Gastroesophageal sphincter (tissue), 4 donors: ENCODE data around the gene ATP4A. TPM values are rescaled to one million over a fixed set of nuclear protein-coding genes. Genes with fewer than 3 reads are reported as not detected.
A peak's percentile ranks its signal among the peaks of the same experiment; 100 is the strongest.

Experiments used
- ATAC-seq: fragments of 150-250 bp; one replicate; pipeline ENCODE4 v1.9.1; 2016; ENCODE audit warnings: mild to moderate bottlenecking, moderate library complexity
- H3K27ac ChIP-seq, 4 donors: fragments of 200-600 bp; sonication (generic) in 3 of 4; 1 replicate in 3 of 4; 2 replicates in 1 of 4; pipeline ENCODE4 v1.5.1; 2016 to 2019
- H3K27me3 ChIP-seq: fragments of 200-600 bp; sonication (generic); one replicate; pipeline ENCODE4 v1.5.1; 2019
- H3K36me3 ChIP-seq, 2 donors: fragments of 200-600 bp; sonication (generic); one replicate each; pipeline ENCODE4 v1.5.1; 2019; ENCODE audit warnings: control low read depth in 1 of 2
- H3K4me1 ChIP-seq, 3 donors: fragments of 200-600 bp; sonication (generic); 1 replicate in 2 of 3; 2 replicates in 1 of 3; pipeline ENCODE4 v1.5.1; 2016 to 2019; ENCODE audit warnings: control low read depth in 2 of 3
- H3K4me3 ChIP-seq, 2 donors: fragments of 200-600 bp; sonication (generic); one replicate each; pipeline ENCODE4 v1.5.1; 2019; ENCODE audit warnings: mild to moderate bottlenecking in 1 of 2, moderate library complexity in 1 of 2
- H3K9me3 ChIP-seq, 3 donors: fragments of 200-600 bp; sonication (generic); one replicate each; pipeline ENCODE4 v1.5.1; 2017 to 2019; ENCODE audit warnings: control low read depth in 2 of 3
- CTCF ChIP-seq, 4 experiments: fragments of 200-600 bp in 2 of 4; fragments of 450-650 bp in 2 of 4; sonication (generic) in 1 of 4; IDR thresholded peaks; one replicate each; pipeline ENCODE4 v1.5.1; 2017 to 2019; ENCODE audit warnings: antibody characterized with exemption in 4 of 4, mild to moderate bottlenecking in 2 of 4, moderate library complexity in 2 of 4
- EP300 ChIP-seq: sonication (generic); formaldehyde crosslinking; IDR thresholded peaks from one replicate; pipeline ENCODE4 v1.6.1; 2017; ENCODE audit warnings: antibody characterized with exemption, mild to moderate bottlenecking
- POLR2A ChIP-seq, 2 donors: fragments of 450-650 bp; IDR thresholded peaks; one replicate each; pipeline ENCODE4 v1.6.1; 2017; ENCODE audit warnings: antibody characterized with exemption in 2 of 2, mild to moderate bottlenecking in 2 of 2, moderate library complexity in 1 of 2
- POLR2AphosphoS5 ChIP-seq: sonication (generic); formaldehyde crosslinking; IDR thresholded peaks from one replicate; pipeline ENCODE4 v1.6.1; 2017; ENCODE audit warnings: antibody characterized with exemption
- WGBS, 2 donors: methylation state at CpG; one replicate each; pipeline ENCODE4 v1.1.5; 2018; ENCODE audit warnings: low coverage in 1 of 2; 5-methylcytosine and 5-hydroxymethylcytosine counted together
- total RNA-seq, 4 donors: library from RNA; depleted of rRNA; stranded (reverse); fragments of >200 nt; gene quantifications; one replicate each; pipeline ENCODE4 v1.1.0, GENCODE V29; 2016

The ATP4A gene
- not detected for total RNA-seq

- TF ChIP-seq POLR2AphosphoS5 (no peak), POLR2A (IDR thresholded peaks at IDR 0.05) (no peak), CTCF (IDR thresholded peaks at IDR 0.05) (no peak), EP300 (no peak)
- Histone ChIP-seq H3K27ac (no peak within 1 kb of the TSS), H3K27me3 (peaks cover 72% of the 10 kb centered on the region), H3K4me1 (peaks cover 0 to 5% (median 3%) of the 10 kb centered on the region in 3 donors), H3K9me3 (peaks cover 0 to 4% (median 0%) of the 10 kb centered on the region in 3 donors), H3K4me3 (no peak within 1 kb of the TSS), H3K36me3 (no peaks in the 10 kb centered on the region)
- WGBS, 2 donors, result 41% methylated on average over 3 of the region's 15 CpGs; no CpG with 5 or more reads in 1 of the 2 donors
- no peak for ATAC-seq
Measured at GRCh38 chr19:35563207-35563829, at the start of gene ATP4A. Gene ATP4A (minus strand): TSS chr19:35563658. CDS start chr19:35563629, 29 bp downstream.

GRCh38 chr19:35612559-35613321 is 49.3 kb upstream of the ATP4A start, which contains the start of gene HAUS5:
Gene HAUS5 (plus strand): TSS chr19:35612735. CDS start chr19:35612795, 60 bp downstream.
- peak; percentile 99 for ATAC-seq
- Histone ChIP-seq H3K36me3 (peaks cover 0 to 35% of the 10 kb centered on the region in 2 donors), H3K27me3 (no peaks in the 10 kb centered on the region), H3K4me3 (peak within 1 kb of the TSS; percentile 58 to 79), H3K4me1 (peaks cover 0 to 18% (median 9%) of the 10 kb centered on the region in 3 donors), H3K9me3 (peaks cover 0 to 5% (median 0%) of the 10 kb centered on the region in 3 donors), H3K27ac (peak within 1 kb of the TSS in 3 of 4 donors; percentile 58 to 79 (median 78))
- 0% methylated on average over 8 to 10 of the region's 47 CpGs for WGBS, 2 donors
- TF ChIP-seq CTCF (IDR thresholded peaks at IDR 0.05) (peak in 1 of 4 experiments; percentile 30), POLR2AphosphoS5 (peak; percentile 46), POLR2A (IDR thresholded peaks at IDR 0.05) (peak in 1 of 2 donors; percentile 19), EP300 (no peak)

GRCh38 chr19:35612224-35612558 is 48.7 kb upstream of the ATP4A start:
- Histone ChIP-seq H3K27ac (peak overlapping the region in 3 of 4 donors; percentile 58 to 79 (median 78)), H3K36me3 (peaks cover 0 to 29% of the 10 kb centered on the region in 2 donors), H3K9me3 (peaks cover 0 to 10% (median 0%) of the 10 kb centered on the region in 3 donors), H3K27me3 (no peaks in the 10 kb centered on the region), H3K4me3 (peak overlapping the region; percentile 58 to 79), H3K4me1 (peaks cover 0 to 18% (median 9%) of the 10 kb centered on the region in 3 donors)
- ATAC-seq, result no peak
- no peak for TF ChIP-seq POLR2A (IDR thresholded peaks at IDR 0.05)
- no peak for TF ChIP-seq CTCF (IDR thresholded peaks at IDR 0.05)
- no peak for TF ChIP-seq EP300
- TF ChIP-seq POLR2AphosphoS5, result no peak
- whole genome bisulfite sequencing, 2 donors, result 20 to 27% methylated on average over 4 to 9 of the region's 9 CpGs

- H3K36me3 ChIP-seq, result peaks cover 0 to 6% of the 10 kb centered on the region in 2 donors
- no peaks in the 10 kb centered on the region for H3K27me3 ChIP-seq
- peaks cover 0 to 18% (median 9%) of the 10 kb centered on the region in 3 donors for H3K4me1 ChIP-seq
- no peak for TF ChIP-seq CTCF (IDR thresholded peaks at IDR 0.05)
- no peak for TF ChIP-seq EP300
- no peak for TF ChIP-seq POLR2A (IDR thresholded peaks at IDR 0.05)
- no peak for TF ChIP-seq POLR2AphosphoS5
- no peak for ATAC-seq
- 62 to 78% methylated on average over 2 to 5 of the region's 6 CpGs for WGBS, 2 donors
- H3K4me3 ChIP-seq, result no peak overlapping the region
- peaks cover 0 to 13% (median 0%) of the 10 kb centered on the region in 3 donors for H3K9me3 ChIP-seq
- H3K27ac ChIP-seq, result no peak overlapping the region
Measured at GRCh38 chr19:35609851-35610353, 46.4 kb upstream of the ATP4A start.
